AG04450 (cell line): ENCODE measurements around the gene TAOK2. TPM values are rescaled to one million over a fixed set of nuclear protein-coding genes. Genes with fewer than 3 reads are reported as not detected.
"Not testable (repeated sequence)": the region's sequence is repeated elsewhere in the genome, so short reads cannot be mapped to it uniquely, and the experiment has no call there.

Source experiments
- CTCF ChIA-PET: fragments of 300-600, 350-600 bp; formaldehyde crosslinking; extraction: SDS; loops from one replicate; lab custom pipeline; 2022; ENCODE audit warnings: antibody characterized with exemption, inconsistent platforms; lab: Charles Lee
- POLR2A ChIA-PET: fragments of 350-600 bp; formaldehyde crosslinking; extraction: SDS; loops from one replicate; lab custom pipeline; 2021; ENCODE audit warnings: antibody characterized with exemption, inconsistent platforms; lab: Yijun Ruan, JAX
- DNase-seq: peaks from one replicate; pipeline ENCODE4 v3.0.0-alpha.2; 2011; ENCODE audit warnings: low read depth, low spot score
- H3K27ac ChIP-seq: one replicate; pipeline ENCODE4 v1.5.1; 2012; ENCODE audit warnings: low read depth, low read length, control low read depth
- H3K27me3 ChIP-seq: one replicate; pipeline ENCODE4 v1.6.0; 2012; ENCODE audit warnings: low read length; ENCODE audit not compliant: control insufficient read depth, insufficient read depth
- H3K4me3 ChIP-seq: 2 replicates; pipeline ENCODE4 v1.5.1; 2011; ENCODE audit warnings: mild to moderate bottlenecking, low read depth, low read length, control low read depth
- H3K9me3 ChIP-seq: 2 replicates; pipeline ENCODE4 v1.5.1; 2012; ENCODE audit warnings: low read length; ENCODE audit not compliant: control insufficient read depth, insufficient read depth
- CTCF ChIP-seq: IDR thresholded peaks from 2 replicates; pipeline ENCODE4 v1.5.1; 2011; ENCODE audit warnings: low read depth, low read length, control low read depth, inconsistent platforms
- polyA plus RNA-seq: library from polyadenylated mRNA; depleted of rRNA; stranded (reverse); fragments of >200 nt; gene quantifications from 2 replicates; pipeline ENCODE4 v1.2.3, GENCODE V29; 2011

Gene TAOK2
- polyA plus RNA-seq, 1 experiment, result 16.9 TPM

GRCh38 chr16:29950806-29951461 lies 22.7 kb upstream of the TAOK2 start:
- Histone ChIP-seq H3K27ac (no peak overlapping the region), H3K27me3 (no peaks in the 10 kb centered on the region), H3K4me3 (no peak overlapping the region), H3K9me3 (no peaks in the 10 kb centered on the region; the same call in 1 of the 2 replicates)
- POLR2A ChIA-PET, result interaction anchor here (1.0 to 1.5 kb wide), 2 partner anchors 11 to 25 kb away, joined by 3 to 4 read pairs; partner anchors contain the start of genes KCTD13 and TMEM219
- CTCF ChIA-PET, result no interaction called here
- TF ChIP-seq CTCF, result no peak
- no peak for DNase-seq

- no peak for DNase-seq
- TF ChIP-seq CTCF, result no peak
- H3K9me3 ChIP-seq, result no peaks in the 10 kb centered on the region; the same call in 1 of the 2 replicates
- H3K27me3 ChIP-seq, result no peaks in the 10 kb centered on the region
- H3K4me3 ChIP-seq, result no peak overlapping the region
- no peak overlapping the region for H3K27ac ChIP-seq
- POLR2A ChIA-PET, result interaction anchor here (1.0 to 1.5 kb wide), 2 partner anchors 10 to 26 kb away, joined by 3 to 4 read pairs; partner anchors contain the start of genes KCTD13 and TMEM219
- CTCF ChIA-PET, result no interaction called here
Observed at GRCh38 chr16:29951625-29952365, 21.9 kb upstream of the TAOK2 start.

- ChIA-PET POLR2A (no interaction called here), CTCF (no interaction called here)
- no peak overlapping the region for H3K27ac ChIP-seq
Observed at GRCh38 chr16:29958756-29959155, 14.9 kb upstream of the TAOK2 start.

GRCh38 chr16:29959293-29959692 lies 14.4 kb upstream of the TAOK2 start:
- Histone ChIP-seq H3K27me3 (no peaks in the 10 kb centered on the region), H3K9me3 (no peaks in the 10 kb centered on the region), H3K27ac (no peak overlapping the region), H3K4me3 (no peak overlapping the region)
- DNase-seq, result no peak
- CTCF ChIA-PET, result no interaction called here
- POLR2A ChIA-PET, result no interaction called here
- no peak for TF ChIP-seq CTCF

More at GRCh38 chr16:29958756-29959155, 14.9 kb upstream of the TAOK2 start:
- Histone ChIP-seq H3K9me3 (no peaks in the 10 kb centered on the region), H3K4me3 (no peak overlapping the region), H3K27me3 (no peaks in the 10 kb centered on the region)
- no peak for TF ChIP-seq CTCF
- no peak for DNase-seq

GRCh38 chr16:29959821-29960220 lies 13.8 kb upstream of the TAOK2 start:
- DNase-seq, POLR2A ChIA-PET, H3K4me3 ChIP-seq, H3K9me3 ChIP-seq, H3K27ac ChIP-seq, H3K27me3 ChIP-seq: not testable (repeated sequence)
- CTCF ChIA-PET, result interaction anchor here (2.2 kb wide), 1 partner anchor 16 kb away, joined by 12 read pairs; no protein-coding TSS in a partner anchor
